Nephron progenitor cell (in vitro differentiated cells): ENCODE data around the gene PPP6R3.

Source experiments
- DNase-seq: peaks from one replicate; pipeline ENCODE4 v3.0.0; 2021
- H3K27ac Mint-ChIP-seq: 2 replicates; pipeline ENCODE4 v1.8.0; 2021; ENCODE audit warnings: mild to moderate bottlenecking, moderate library complexity, mixed read lengths
- H3K27me3 Mint-ChIP-seq: 2 replicates; pipeline ENCODE4 v1.8.0; 2021; ENCODE audit warnings: mild to moderate bottlenecking, low read depth, mixed read lengths; ENCODE audit not compliant: poor library complexity
- H3K36me3 Mint-ChIP-seq: 2 replicates; pipeline ENCODE4 v1.8.0; 2021; ENCODE audit warnings: low read depth, mixed read lengths
- H3K4me1 Mint-ChIP-seq: 2 replicates; pipeline ENCODE4 v1.8.0; 2021; ENCODE audit warnings: mixed read lengths
- H3K4me3 Mint-ChIP-seq: 2 replicates; pipeline ENCODE4 v1.8.0; 2021; ENCODE audit warnings: mild to moderate bottlenecking, moderate library complexity, mixed read lengths
- H3K9me3 Mint-ChIP-seq: 2 replicates; pipeline ENCODE4 v1.8.0; 2021; ENCODE audit warnings: mild to moderate bottlenecking, moderate library complexity, mixed read lengths
- TF ChIP-seq, protein P1 (sequence below): fragments of 200-600 bp; sonication (generic); IDR thresholded peaks from 2 replicates; pipeline ENCODE4 v1.5.0; 2021; ENCODE audit warnings: antibody characterized with exemption

PPP6R3 gene

GRCh38 chr11:68525930-68526329, 65.4 kb downstream of the PPP6R3 start:
- Mint-ChIP-seq H3K27me3 (no peaks in the 10 kb centered on the region), H3K36me3 (peaks cover 84% of the 10 kb centered on the region), H3K27ac (no peak overlapping the region), H3K4me1 (peaks cover 48% of the 10 kb centered on the region), H3K9me3 (no peaks in the 10 kb centered on the region), H3K4me3 (no peak overlapping the region)
- DNase-seq, result no peak
- TF ChIP-seq, protein P1, sequence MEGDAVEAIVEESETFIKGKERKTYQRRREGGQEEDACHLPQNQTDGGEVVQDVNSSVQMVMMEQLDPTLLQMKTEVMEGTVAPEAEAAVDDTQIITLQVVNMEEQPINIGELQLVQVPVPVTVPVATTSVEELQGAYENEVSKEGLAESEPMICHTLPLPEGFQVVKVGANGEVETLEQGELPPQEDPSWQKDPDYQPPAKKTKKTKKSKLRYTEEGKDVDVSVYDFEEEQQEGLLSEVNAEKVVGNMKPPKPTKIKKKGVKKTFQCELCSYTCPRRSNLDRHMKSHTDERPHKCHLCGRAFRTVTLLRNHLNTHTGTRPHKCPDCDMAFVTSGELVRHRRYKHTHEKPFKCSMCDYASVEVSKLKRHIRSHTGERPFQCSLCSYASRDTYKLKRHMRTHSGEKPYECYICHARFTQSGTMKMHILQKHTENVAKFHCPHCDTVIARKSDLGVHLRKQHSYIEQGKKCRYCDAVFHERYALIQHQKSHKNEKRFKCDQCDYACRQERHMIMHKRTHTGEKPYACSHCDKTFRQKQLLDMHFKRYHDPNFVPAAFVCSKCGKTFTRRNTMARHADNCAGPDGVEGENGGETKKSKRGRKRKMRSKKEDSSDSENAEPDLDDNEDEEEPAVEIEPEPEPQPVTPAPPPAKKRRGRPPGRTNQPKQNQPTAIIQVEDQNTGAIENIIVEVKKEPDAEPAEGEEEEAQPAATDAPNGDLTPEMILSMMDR, result no peak

GRCh38 chr11:68527585-68527984, 67.0 kb downstream of the PPP6R3 start:
- Mint-ChIP-seq H3K27me3 (no peaks in the 10 kb centered on the region), H3K9me3 (no peaks in the 10 kb centered on the region), H3K36me3 (peaks cover 69% of the 10 kb centered on the region), H3K4me1 (peaks cover 48% of the 10 kb centered on the region), H3K4me3 (no peak overlapping the region), H3K27ac (no peak overlapping the region)
- TF ChIP-seq, protein P1, result no peak
- DNase-seq, result no peak

DNA sequence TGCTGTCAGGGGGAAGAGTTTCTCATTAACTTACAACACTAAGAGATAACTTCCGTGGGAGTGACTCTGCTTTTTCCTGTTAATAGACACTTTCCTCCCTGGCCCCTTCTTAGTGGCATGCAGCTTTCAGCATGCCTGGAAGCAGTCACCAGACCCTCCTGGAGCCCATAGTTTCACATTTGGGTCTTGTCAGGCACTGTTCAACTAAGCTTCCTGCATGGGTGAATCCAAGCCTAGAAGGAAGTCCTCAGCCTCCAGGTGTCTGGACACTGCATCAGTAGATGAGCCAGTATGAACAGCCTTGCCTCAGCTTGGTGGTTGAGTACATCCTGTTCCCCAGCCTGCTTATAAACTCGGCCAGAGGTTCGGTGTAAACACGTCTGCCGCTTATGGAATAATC, 68.1 kb downstream of the PPP6R3 start:
- Mint-ChIP-seq H3K9me3 (no peaks in the 10 kb centered on the region), H3K4me3 (no peak overlapping the region), H3K4me1 (peaks cover 40% of the 10 kb centered on the region), H3K27ac (peak overlapping the region; percentile 70), H3K36me3 (peaks cover 58% of the 10 kb centered on the region), H3K27me3 (no peaks in the 10 kb centered on the region)
- DNase-seq, result no peak
- TF ChIP-seq, protein P1, result no peak

- Mint-ChIP-seq H3K27me3 (no peaks in the 10 kb centered on the region), H3K36me3 (peaks cover 32% of the 10 kb centered on the region), H3K27ac (no peak overlapping the region), H3K9me3 (no peaks in the 10 kb centered on the region), H3K4me1 (peaks cover 40% of the 10 kb centered on the region), H3K4me3 (no peak overlapping the region)
- no peak for DNase-seq
- TF ChIP-seq, protein P1, result no peak
These were observed 70.7 kb downstream of the PPP6R3 start for GRCh38 chr11:68531129-68531693.

DNA sequence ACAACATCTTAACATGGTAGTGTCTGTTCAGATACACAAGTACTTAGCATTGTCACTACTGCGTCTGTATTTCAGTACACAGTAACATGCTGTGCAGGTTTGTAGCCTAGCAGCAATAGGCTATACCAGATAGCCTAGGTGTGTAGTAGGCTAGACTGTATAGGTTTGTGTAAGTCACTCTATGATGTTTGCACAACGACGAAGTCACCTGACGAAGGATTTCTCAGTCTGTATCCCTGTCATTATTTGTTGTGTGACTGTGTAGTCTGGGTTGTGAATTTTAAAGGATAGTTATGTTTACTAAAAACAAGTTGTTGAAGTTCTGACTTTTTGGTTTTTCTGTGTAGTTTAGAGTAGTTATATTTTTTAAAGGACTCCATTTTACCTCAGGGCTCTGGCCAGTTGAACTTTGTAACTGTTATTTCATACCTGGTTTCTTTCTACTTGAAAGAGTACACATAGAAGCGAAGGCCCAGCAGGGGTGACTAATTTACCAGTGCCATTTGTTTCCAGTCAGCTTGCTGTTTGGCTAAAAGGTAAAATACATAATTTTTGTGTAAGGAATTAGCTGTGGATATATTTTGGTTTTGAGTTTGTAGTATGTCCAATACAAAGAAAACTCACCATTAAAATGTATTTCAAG, 72.3 kb downstream of the PPP6R3 start:
- DNase-seq, result no peak
- Mint-ChIP-seq H3K4me1 (peaks cover 36% of the 10 kb centered on the region), H3K36me3 (peaks cover 27% of the 10 kb centered on the region), H3K27ac (no peak overlapping the region), H3K4me3 (no peak overlapping the region), H3K9me3 (no peaks in the 10 kb centered on the region), H3K27me3 (no peaks in the 10 kb centered on the region)
- TF ChIP-seq, protein P1, result no peak

- peaks cover 32% of the 10 kb centered on the region for H3K36me3 Mint-ChIP-seq
- DNase-seq, result no peak
- no peaks in the 10 kb centered on the region for H3K9me3 Mint-ChIP-seq
- peaks cover 27% of the 10 kb centered on the region for H3K4me1 Mint-ChIP-seq
- TF ChIP-seq, protein P1, result no peak
- H3K27ac Mint-ChIP-seq, result peak overlapping the region; percentile 56
- no peak overlapping the region for H3K4me3 Mint-ChIP-seq
- H3K27me3 Mint-ChIP-seq, result no peaks in the 10 kb centered on the region
These were observed 73.4 kb downstream of the PPP6R3 start for GRCh38 chr11:68533945-68534344.
